GM18870 (cell line): ENCODE data around the gene KIF1C.
"Not testable (repeated sequence)": the region's sequence is repeated elsewhere in the genome, so short reads cannot be mapped to it uniquely, and the experiment has no call there.

Experiments
- ATAC-seq: cut with Tn5 transposase; IDR thresholded peaks from one replicate; pipeline ENCODE4 v1.9.1; 2021; ENCODE audit warnings: moderate library complexity; ENCODE audit not compliant: unreplicated experiment

Gene KIF1C

GRCh38 chr17:5042157-5043022, 44.6 kb downstream of the KIF1C start:
- ATAC-seq = no peak

GRCh38 chr17:5043524-5043923, 45.8 kb downstream of the KIF1C start:
- ATAC-seq = no peak

GRCh38 chr17:5044630-5045029, 46.9 kb downstream of the KIF1C start:
- ATAC-seq = no peak

- ATAC-seq = no peak
Observed at GRCh38 chr17:5045496-5045895, 47.7 kb downstream of the KIF1C start.

GRCh38 chr17:5047446-5047845, 49.7 kb downstream of the KIF1C start:
- no peak for ATAC-seq

GRCh38 chr17:5049314-5049841, 51.6 kb downstream of the KIF1C start:
- no peak for ATAC-seq

GRCh38 chr17:5050278-5050677, 52.5 kb downstream of the KIF1C start:
- no peak for ATAC-seq

GRCh38 chr17:5055543-5055942, 57.8 kb downstream of the KIF1C start:
- ATAC-seq = no peak

- ATAC-seq = no peak
Observed at GRCh38 chr17:5065227-5065744, 67.5 kb downstream of the KIF1C start.

GRCh38 chr17:5068236-5068635, 70.5 kb downstream of the KIF1C start:
- no peak for ATAC-seq

- ATAC-seq = no peak
Observed at GRCh38 chr17:5069724-5070123, 72.0 kb downstream of the KIF1C start.

- not testable (repeated sequence) for ATAC-seq
Observed at GRCh38 chr17:5075472-5075871, 77.7 kb downstream of the KIF1C start.

- not testable (repeated sequence) for ATAC-seq
Observed at GRCh38 chr17:5077275-5077674, 79.5 kb downstream of the KIF1C start.

- no peak for ATAC-seq
Observed at GRCh38 chr17:5077781-5078105, 80.0 kb downstream of the KIF1C start.
